Mammary epithelial cell (primary cell): ENCODE measurements around the gene YLPM1.

Experiments used
- CTCF ChIP-seq, 2 donors: IDR thresholded peaks in 1 of 2; conservative IDR thresholded peaks in 1 of 2; 2 replicates each; pipeline ENCODE4 v1.5.1; 2011 to 2012; ENCODE audit warnings: inconsistent platforms in 2 of 2, low read length in 2 of 2, mild to moderate bottlenecking in 2 of 2, control low read depth in 1 of 2, low read depth in 1 of 2; ENCODE audit not compliant: insufficient read depth in 1 of 2; ENCODE audit errors: extremely low read depth in 1 of 2
- EZH2 ChIP-seq: IDR thresholded peaks from 2 replicates; pipeline ENCODE4 v1.6.1; 2012; ENCODE audit warnings: low read length, inconsistent platforms, borderline replicate concordance

DNA sequence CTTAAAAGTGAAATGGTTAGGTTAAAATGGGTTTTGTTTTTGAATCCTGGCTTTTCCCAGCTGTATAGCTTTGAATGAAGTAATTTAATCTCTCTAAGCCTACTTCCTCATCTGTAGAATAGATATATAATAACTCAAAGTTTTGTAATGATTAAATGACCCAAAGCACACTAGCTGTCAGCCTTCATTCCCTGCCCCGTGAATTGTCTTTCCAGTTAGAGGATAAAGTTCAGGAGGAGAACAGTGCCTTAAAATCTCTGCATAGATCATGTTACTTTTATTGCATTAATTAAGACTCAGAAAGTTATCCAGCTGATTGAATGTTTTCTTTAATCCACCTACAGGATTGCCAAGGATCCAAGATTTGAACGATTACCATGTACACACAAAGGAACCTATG lies 30.7 kb upstream of the YLPM1 start:
- no peak for TF ChIP-seq CTCF (conservative IDR thresholded peaks at IDR 0.05 in 1 of 2, IDR thresholded peaks at IDR 0.05 in 1 of 2; ENCODE audit: extremely low read depth in 1 of 2, insufficient read depth in 1 of 2, low read depth in 1 of 2, low read length in 2 of 2)
- no peak for TF ChIP-seq EZH2
